ENCODE results near the gene JAG1.

GRCh38 chr20:10696650-10697049, 22.9 kb upstream of the JAG1 start:
- peak in 1 of 3 experiments; percentile 20 for TF ChIP-seq CTCF (IDR thresholded peaks at IDR 0.05)
- no peak for TF ChIP-seq POLR2A (IDR thresholded peaks at IDR 0.05; ENCODE audit: low read depth)
- no peak for TF ChIP-seq POLR2AphosphoS5 (IDR thresholded peaks at IDR 0.05)
- TF ChIP-seq EP300 (IDR thresholded peaks at IDR 0.05) = no peak

Data from esophagus muscularis mucosa (tissue), 4 donors.